NB4 (cell line): ENCODE measurements around the gene GAPDHS.

Source experiments
- POLR2A ChIP-seq: IDR thresholded peaks from 2 replicates; pipeline ENCODE4 v1.6.1; 2011; ENCODE audit warnings: mild to moderate bottlenecking; ENCODE audit not compliant: insufficient read length; ENCODE audit errors: extremely low read depth
- TF ChIP-seq, protein P1 (sequence below): IDR thresholded peaks from one replicate; pipeline ENCODE4 v1.5.1; 2012; ENCODE audit warnings: low read depth, low read length
- TF ChIP-seq, protein P2 (sequence below): IDR thresholded peaks from 2 replicates; pipeline ENCODE4 v1.6.1; 2011; ENCODE audit warnings: low read depth, low read length

DNA sequence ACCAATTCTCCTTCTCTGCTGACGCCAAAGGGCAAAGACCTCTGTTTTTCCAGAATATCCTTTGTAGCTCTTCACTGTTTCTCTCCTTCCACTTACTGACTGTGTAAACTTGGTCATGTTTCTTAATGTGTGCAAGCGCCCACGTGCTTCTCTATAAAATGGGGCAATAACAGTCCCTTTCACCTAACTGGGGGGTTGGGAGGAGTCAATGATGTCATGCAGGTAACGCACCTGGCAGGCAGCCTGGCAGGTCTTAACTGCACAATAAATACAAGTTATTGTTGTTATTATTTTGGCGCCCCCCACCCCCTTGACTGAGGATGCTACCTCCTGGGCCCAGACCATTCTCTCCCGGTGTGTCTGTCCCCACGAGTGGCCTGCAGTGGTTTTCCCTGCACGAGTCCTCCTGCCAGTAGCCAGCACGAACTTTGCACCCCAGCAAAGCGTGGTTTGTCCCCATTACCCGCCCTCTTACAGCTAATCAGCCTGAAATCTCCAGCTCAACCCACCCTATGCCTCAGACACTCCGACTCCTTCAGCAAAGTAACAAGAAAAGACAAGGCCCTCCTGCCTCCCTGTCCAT is 10.4 kb upstream of the GAPDHS start:
- TF ChIP-seq, protein P1, sequence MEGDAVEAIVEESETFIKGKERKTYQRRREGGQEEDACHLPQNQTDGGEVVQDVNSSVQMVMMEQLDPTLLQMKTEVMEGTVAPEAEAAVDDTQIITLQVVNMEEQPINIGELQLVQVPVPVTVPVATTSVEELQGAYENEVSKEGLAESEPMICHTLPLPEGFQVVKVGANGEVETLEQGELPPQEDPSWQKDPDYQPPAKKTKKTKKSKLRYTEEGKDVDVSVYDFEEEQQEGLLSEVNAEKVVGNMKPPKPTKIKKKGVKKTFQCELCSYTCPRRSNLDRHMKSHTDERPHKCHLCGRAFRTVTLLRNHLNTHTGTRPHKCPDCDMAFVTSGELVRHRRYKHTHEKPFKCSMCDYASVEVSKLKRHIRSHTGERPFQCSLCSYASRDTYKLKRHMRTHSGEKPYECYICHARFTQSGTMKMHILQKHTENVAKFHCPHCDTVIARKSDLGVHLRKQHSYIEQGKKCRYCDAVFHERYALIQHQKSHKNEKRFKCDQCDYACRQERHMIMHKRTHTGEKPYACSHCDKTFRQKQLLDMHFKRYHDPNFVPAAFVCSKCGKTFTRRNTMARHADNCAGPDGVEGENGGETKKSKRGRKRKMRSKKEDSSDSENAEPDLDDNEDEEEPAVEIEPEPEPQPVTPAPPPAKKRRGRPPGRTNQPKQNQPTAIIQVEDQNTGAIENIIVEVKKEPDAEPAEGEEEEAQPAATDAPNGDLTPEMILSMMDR: no peak
- TF ChIP-seq, protein P2, sequence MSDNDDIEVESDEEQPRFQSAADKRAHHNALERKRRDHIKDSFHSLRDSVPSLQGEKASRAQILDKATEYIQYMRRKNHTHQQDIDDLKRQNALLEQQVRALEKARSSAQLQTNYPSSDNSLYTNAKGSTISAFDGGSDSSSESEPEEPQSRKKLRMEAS: no peak
- no peak for TF ChIP-seq POLR2A
